GM18873 (cell line): ENCODE measurements around the gene LHFPL2.

Experiments used
- ATAC-seq: cut with Tn5 transposase; IDR thresholded peaks from one replicate; pipeline ENCODE4 v1.9.1; 2021; ENCODE audit warnings: mild to moderate bottlenecking, moderate library complexity, moderate number of reproducible peaks; ENCODE audit not compliant: unreplicated experiment, low FRiP score

The LHFPL2 gene

DNA sequence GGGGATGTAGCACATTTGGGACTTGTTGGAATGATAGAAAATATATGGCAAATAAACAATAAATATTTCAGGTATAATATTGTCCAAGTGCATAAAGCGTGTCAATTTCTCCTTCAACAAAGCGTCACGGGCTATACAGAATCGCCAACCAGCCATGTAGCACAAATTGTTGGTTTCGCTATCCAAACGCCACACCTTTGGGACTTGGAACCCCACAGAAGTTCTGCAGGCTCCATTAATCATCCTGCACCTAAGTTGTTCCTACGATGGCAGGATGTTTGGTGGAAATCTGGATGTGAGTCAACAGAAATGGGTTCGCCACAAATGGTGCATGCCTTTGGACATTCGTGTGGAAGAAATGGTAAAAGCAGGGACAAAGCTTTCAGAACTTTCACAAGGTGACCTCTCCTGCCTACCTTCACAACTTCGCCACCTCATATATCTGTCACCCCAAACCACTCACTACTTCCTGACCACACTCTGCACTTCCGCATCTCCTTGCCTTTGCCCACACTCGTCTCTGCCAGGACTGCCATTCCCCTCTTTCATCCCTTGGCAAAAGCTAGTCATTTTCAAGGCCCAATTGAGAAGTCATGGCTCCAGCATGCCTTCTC lies 95.7 kb downstream of the LHFPL2 start:
- ATAC-seq = no peak

DNA sequence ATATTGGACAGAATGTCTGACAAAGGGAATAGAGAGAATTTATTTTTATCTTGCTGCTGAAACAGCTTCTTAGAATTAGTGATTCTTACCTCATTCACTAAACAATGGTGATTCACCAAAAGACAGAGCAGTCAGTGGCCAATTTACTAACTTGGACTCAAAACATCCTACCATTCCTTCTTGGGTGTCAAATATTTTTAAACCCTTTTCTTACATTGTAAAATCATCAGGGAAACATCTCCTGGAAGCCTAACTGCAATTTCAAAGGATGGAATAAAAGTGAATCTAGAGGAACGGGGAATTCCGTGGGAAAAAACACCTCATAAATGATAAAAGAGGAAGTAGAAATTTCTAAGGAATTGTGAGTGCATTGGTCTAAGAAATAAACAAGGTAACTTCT lies 97.7 kb downstream of the LHFPL2 start:
- ATAC-seq = no peak

DNA sequence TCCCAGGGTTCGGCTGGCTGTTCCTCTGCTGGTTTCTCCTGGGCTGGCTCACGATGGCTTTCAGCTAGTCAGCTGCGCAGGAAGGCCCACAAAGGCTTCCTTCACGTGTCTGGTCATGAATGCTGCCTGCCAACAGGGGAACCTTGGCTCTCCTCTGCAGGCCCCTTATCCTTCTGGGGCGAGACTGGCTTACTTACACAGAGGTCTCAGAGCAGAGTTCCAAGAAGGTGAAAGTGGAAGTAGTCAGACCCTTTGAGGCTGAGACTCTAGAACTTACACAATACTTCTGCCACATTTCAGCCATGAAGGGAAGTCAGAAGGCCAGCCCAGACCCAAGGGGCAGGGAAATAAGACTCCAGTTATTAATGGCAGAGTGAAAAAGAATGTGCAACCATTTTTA lies 99.5 kb downstream of the LHFPL2 start:
- ATAC-seq = no peak

DNA sequence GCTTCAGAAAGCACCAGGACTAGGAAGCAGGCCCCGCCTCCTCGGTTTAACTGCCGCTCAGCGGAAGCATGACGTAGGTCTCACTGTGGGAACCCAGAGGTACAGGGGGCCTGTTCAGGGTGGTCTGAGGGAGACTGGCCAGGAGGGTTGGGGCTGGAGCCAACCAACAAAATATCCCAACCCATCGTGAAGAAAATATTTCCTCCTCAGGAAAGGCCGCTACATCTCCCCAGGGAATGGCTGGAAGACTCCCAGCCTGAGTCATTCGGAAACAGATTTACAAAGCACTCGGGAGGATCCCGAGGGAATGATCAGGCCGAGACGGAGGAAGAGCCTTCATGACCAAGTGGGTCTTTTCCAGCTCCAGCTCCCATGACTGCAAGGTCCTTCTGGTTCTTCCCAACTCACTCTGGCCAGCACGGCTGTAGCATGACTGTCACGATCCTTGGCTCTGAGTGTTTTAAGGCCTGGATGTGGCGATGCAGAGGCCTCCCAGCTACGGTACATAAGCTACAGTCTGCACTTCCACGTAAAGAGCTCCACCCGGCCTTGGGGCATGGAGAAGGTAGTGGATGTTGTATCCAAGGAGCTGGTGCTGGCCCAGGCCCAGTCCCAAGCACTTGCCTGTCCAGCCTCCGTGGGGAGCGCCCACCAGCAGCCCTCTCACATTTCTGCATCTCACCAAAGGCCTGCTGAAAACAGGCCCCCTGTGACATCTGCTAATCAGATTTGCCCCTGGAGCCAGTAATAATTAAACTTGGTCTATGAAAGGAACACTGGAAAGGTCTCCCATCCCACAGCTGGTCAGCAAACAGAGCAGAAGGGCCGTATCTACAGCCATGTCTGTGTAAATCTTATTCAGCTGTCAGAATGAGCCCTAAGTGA lies 100.6 kb downstream of the LHFPL2 start:
- ATAC-seq = no peak

- ATAC-seq = no peak
Measured at GRCh38 chr5:78547183-78547582, 101.4 kb downstream of the LHFPL2 start.

- ATAC-seq = no peak
Measured at GRCh38 chr5:78546276-78546996, 102.1 kb downstream of the LHFPL2 start.

DNA sequence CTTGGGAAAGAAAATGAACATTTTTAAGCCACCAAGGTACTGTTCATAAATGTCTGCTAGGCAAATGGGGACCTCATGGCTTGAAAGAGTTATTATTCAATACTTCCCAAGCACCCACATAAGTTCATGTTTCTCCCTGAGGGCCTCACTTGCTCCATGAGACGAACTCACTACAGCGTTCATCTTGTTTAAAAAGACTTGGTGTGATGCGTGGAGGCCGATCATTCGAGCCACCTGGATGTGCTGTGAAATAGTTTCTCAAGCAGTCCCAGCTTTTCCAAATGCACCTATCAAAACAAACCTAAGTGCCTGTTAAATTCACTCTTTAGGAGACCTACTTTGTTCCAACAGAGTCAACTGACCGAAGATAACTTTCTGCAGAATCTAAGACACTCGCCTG lies 103.2 kb downstream of the LHFPL2 start:
- ATAC-seq = no peak

GRCh38 chr5:78544561-78545201 lies 103.9 kb downstream of the LHFPL2 start:
- no peak for ATAC-seq

GRCh38 chr5:78543916-78544315 lies 104.7 kb downstream of the LHFPL2 start:
- no peak for ATAC-seq

DNA sequence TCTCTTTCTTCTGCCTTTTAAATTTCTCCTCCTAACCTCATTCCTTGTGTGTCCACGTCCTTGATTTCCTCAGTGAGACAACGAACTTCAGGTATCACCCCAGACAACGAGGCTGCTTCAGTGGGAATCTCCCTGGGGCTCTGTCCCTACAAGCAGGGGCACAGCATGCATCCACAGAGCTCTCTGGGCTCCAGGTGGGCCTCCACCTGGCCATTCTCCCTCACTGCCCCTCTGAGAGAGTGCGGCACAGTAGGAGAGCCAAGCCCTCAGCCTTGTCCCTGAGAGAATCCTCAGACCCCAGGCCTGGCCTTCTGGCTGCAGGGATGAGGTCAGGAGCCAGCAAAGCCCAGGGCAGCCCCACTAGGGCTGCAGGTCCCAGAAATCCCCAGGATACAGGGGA lies 105.3 kb downstream of the LHFPL2 start:
- no peak for ATAC-seq

GRCh38 chr5:78542321-78542840 lies 106.2 kb downstream of the LHFPL2 start:
- no peak for ATAC-seq

DNA sequence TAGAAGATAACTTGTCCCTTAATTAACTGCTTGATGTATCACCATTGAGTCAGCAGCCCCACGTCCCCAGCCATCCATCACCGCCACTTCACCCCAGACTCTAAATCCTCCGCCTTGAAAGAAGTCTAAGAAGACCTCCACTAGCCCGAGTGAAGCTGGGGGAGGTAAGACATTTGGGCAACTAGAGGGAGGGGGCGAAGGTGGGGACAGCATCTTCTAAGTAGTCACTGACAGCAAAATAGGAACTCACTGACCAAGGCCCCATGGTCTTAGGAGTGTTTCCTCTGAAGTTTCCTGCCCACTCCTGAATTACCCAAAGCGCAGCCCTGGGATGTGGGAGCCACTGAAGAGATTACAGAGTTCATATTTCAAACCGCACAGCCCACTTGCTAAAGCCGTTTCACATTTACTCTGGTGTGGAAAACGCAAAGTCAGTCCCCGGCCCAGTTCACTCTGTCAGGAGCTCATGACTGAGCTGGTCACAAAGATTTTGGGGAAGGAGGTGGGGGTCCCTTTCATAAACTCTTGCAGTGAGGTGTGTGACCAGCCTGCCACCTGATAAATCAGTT lies 107.4 kb downstream of the LHFPL2 start:
- ATAC-seq = no peak

- no peak for ATAC-seq
Measured at GRCh38 chr5:78540335-78541085, 108.1 kb downstream of the LHFPL2 start.

DNA sequence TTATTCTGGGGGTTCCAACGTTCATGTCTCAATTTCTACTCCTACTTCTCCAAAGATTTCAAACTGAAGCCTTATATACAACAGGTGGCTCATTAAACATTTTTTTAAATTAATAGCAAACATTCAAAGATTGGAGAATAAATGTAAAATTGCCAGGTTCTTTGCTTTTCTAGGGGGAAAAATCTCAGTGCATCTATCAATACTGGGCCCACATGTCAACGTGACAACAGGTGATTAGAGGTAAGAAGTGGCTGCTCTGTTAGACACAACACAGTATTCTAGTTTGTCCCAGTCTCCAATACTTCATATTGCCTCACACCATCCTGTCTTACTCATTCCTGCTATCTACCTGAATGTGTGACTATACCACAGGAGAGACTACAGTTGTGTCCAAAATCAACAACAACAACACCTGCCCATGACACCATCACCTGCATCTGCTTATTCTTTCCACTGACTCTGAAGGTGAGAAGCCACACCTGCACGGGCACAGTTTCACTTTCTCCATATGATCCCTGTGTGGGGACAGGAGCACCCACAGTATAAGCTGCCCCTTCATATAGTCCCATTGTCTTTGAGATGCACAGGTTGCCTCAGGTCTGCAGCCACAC lies 110.2 kb downstream of the LHFPL2 start:
- ATAC-seq = no peak

GRCh38 chr5:78537821-78538220 lies 110.8 kb downstream of the LHFPL2 start:
- ATAC-seq = no peak

GRCh38 chr5:78537411-78537810 lies 111.2 kb downstream of the LHFPL2 start:
- no peak for ATAC-seq

DNA sequence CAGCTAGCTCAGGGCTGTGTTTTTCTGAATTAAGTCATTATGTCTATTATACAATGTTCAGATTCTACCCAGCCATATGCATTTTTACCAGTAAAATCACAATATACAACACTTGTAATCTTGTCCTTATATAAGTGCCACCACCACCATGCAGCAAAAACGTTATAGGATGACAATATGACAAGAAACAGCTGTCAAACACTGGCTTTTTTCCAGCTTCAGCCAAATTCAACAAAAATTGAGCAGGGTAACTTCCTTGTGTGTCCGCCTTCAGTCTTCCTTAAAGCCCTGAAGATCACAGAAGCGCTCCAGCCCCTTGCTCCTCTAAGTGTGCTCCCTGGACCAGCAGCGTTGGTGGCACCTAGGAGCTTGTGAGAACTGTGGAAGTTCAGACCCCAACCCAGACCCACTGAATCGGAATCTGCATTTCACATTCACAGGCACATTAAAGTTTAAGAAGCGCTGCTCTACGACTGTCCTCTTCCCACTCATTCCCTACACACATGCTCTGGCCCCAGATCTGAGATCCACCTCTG lies 111.8 kb downstream of the LHFPL2 start:
- ATAC-seq = no peak

- ATAC-seq = no peak
Measured at GRCh38 chr5:78534905-78535200, 113.7 kb downstream of the LHFPL2 start.
